NCI-H1092 (cell line): ENCODE results near the gene SUSD4.
"Not testable (repeated sequence)": the region's sequence is repeated elsewhere in the genome, so short reads cannot be mapped to it uniquely, and the experiment has no call there.

ENCODE experiments used
- DNase-seq: peaks from one replicate; lab custom pipeline; 2025; lab: John Stamatoyannopoulos, UW

Gene SUSD4

GRCh38 chr1:223291796-223292195 lies 72.2 kb downstream of the SUSD4 start:
- DNase-seq, result no peak

GRCh38 chr1:223290397-223290796 lies 73.6 kb downstream of the SUSD4 start:
- no peak for DNase-seq

GRCh38 chr1:223289621-223290020 lies 74.4 kb downstream of the SUSD4 start:
- no peak for DNase-seq

GRCh38 chr1:223288826-223289225 lies 75.2 kb downstream of the SUSD4 start:
- DNase-seq, result no peak

- no peak for DNase-seq
These were observed 78.5 kb downstream of the SUSD4 start for GRCh38 chr1:223285452-223285851.

GRCh38 chr1:223283697-223284096 lies 80.3 kb downstream of the SUSD4 start:
- DNase-seq, result not testable (repeated sequence)

- DNase-seq, result not testable (repeated sequence)
These were observed 85.7 kb downstream of the SUSD4 start for GRCh38 chr1:223278311-223278710.

GRCh38 chr1:223276029-223276428 lies 87.9 kb downstream of the SUSD4 start:
- no peak for DNase-seq

- DNase-seq, result no peak
These were observed 90.5 kb downstream of the SUSD4 start for GRCh38 chr1:223273511-223273910.

GRCh38 chr1:223271085-223271781 lies 92.7 kb downstream of the SUSD4 start:
- no peak for DNase-seq

GRCh38 chr1:223270155-223270554 lies 93.8 kb downstream of the SUSD4 start:
- no peak for DNase-seq

- DNase-seq, result no peak
These were observed 95.0 kb downstream of the SUSD4 start for GRCh38 chr1:223269006-223269405.

GRCh38 chr1:223266632-223267172 lies 97.3 kb downstream of the SUSD4 start:
- DNase-seq, result no peak

- no peak for DNase-seq
These were observed 98.7 kb downstream of the SUSD4 start for GRCh38 chr1:223264983-223265908.

GRCh38 chr1:223264529-223264928 lies 99.4 kb downstream of the SUSD4 start:
- no peak for DNase-seq

- no peak for DNase-seq
These were observed 102.1 kb downstream of the SUSD4 start for GRCh38 chr1:223261914-223262313.

GRCh38 chr1:223260712-223261111 lies 103.3 kb downstream of the SUSD4 start:
- DNase-seq, result no peak

GRCh38 chr1:223259462-223259861 lies 104.5 kb downstream of the SUSD4 start:
- DNase-seq, result no peak

- no peak for DNase-seq
These were observed 105.2 kb downstream of the SUSD4 start for GRCh38 chr1:223258751-223259198.

- no peak for DNase-seq
These were observed 106.0 kb downstream of the SUSD4 start for GRCh38 chr1:223257856-223258550.

- DNase-seq, result no peak
These were observed 107.9 kb downstream of the SUSD4 start for GRCh38 chr1:223256034-223256433.

GRCh38 chr1:223253916-223254315 lies 110.1 kb downstream of the SUSD4 start:
- no peak for DNase-seq
